DMS79 treated with DMSO at 0.1 percent for 48 hours (cell line): ENCODE measurements around the gene NXNL1.
"Not testable (repeated sequence)": the region's sequence is repeated elsewhere in the genome, so short reads cannot be mapped to it uniquely, and the experiment has no call there.

Experiments used
- DNase-seq: peaks from one replicate; lab custom pipeline; 2025; lab: John Stamatoyannopoulos, UW

The NXNL1 gene, protein sequence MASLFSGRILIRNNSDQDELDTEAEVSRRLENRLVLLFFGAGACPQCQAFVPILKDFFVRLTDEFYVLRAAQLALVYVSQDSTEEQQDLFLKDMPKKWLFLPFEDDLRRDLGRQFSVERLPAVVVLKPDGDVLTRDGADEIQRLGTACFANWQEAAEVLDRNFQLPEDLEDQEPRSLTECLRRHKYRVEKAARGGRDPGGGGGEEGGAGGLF

DNA sequence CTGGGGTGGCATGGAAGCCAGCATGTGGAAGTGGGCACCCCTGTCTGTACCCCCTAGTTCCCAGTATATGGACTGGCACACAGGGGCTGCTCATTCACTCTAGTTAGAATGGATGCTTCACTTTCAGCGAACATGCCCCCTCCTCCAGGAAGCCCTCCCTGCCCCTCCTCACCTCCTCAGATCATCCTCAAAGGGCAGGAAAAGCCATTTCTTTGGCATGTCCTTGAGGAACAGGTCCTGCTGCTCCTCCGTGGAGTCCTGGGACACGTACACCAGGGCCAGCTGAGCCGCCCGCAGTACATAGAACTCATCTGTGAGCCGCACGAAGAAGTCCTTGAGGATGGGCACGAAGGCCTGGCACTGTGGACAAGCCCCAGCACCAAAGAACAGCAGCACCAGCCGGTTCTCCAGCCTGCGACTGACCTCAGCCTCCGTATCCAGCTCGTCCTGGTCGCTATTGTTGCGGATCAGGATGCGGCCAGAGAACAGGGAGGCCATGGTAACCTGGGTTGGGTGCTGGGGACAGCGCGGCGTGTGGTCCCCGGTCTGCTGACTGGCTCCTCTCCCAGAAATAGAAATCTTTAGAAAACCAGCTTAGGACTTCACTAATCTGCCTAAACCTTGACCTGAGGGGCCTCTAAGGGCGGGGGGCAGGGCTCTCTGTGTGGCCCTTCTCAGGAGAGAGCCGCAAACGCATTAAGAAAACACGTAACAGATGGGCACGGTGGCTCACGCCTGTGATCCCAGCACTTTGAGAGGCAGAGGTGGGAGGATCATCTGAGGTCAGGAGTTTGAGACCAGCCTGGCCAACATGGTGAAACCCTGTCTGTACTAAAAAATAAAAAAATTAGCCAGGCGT is at the start of gene NXNL1:
NXNL1 (minus strand) TSS at position 555 of the 859 bp plus-strand sequence; CDS start at position 498, 57 bp downstream.
- no peak for DNase-seq

DNA sequence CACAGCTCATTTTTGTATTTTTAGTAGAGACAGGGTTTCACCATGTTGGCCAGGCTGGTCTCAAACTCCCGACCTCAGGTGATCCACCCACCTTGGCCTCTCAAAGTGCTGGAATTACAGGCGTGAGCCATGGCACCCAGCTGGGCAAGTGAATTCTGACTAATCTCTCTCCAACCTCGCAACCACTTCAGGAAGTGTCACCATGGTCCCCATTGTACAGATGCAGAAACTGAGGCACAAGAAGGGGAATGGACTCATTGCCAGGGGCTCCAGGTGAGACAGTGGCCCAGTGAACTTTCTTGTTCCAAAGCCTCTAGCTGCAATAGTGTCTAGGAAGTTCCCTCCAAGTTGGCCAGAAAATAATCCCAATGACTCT is 47.8 kb upstream of the NXNL1 start:
- DNase-seq: not testable (repeated sequence)

DNA sequence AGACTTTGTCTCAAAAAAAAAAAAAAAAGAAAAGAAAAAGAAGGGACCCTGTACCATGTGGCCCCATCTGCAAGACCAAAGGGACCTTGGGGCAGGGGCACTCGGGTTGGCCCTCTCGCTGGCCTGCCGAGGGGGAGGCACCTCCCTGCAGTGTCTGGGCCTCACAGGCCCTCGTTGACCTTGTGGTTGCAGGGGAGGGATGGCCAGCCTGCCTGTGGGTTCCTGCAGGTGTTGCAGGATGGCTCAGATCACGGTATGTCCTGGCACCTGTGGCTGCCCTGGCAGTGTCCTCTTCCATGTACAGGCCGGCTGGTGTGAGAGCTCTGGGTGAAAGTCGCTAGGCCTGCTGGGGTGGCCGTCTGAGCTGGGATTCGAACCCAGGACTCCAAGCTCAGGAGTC is 46.0 kb upstream of the NXNL1 start:
- no peak for DNase-seq

DNA sequence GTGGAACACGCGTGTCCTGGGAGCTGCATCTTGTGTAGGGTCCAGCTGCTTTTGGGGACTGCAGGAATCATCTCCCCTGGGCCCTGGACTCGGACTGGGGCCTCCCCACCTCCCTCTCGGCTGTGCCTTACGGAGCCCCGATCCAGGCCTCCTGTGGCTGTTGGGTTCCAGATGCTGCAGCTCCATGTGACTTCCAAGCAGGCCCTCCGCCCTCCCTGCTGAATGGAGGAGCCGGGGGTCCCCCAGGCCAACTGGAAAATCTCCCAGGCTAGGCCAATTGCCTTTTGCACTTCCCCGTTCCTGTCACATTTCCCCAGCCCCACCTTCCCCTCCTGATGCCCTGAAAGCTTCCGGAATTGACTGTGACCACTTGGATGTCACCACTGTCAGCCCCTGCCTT is 44.5 kb upstream of the NXNL1 start:
- DNase-seq: no peak

DNA sequence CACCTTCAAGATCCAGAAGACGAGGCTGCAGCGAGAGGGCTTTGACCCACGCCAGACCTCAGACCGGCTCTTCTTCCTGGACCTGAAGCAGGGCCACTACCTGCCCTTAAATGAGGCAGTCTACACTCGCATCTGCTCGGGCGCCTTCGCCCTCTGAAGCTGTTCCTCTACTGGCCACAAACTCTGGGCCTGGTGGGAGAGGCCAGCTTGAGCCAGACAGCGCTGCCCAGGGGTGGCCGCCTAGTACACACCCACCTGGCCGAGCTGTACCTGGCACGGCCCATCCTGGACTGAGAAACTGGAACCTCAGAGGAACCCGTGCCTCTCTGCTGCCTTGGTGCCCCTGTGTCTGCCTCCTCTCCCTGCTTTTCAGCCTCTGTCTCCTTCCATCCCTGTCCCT is 43.7 kb upstream of the NXNL1 start:
- DNase-seq: no peak

DNA sequence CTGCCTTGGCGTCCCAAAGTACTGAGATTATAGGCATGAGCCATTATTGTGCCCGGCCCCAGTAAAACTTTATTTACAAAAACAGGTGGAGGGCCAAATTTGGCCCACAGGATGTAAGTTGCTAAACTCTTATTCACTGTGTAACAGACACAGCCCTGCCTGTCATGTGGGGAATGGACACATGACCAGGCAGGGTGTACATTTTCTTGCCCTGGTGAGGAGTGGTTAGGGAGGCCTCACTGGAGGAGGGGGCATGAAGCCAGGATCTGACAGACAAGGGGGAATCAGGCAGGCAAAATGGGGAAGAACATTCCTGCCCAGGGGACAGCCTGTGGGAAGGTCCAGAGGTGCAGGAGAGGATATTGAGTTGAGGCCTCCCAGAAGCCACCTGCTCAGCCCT is 43.3 kb upstream of the NXNL1 start:
- DNase-seq: no peak

DNA sequence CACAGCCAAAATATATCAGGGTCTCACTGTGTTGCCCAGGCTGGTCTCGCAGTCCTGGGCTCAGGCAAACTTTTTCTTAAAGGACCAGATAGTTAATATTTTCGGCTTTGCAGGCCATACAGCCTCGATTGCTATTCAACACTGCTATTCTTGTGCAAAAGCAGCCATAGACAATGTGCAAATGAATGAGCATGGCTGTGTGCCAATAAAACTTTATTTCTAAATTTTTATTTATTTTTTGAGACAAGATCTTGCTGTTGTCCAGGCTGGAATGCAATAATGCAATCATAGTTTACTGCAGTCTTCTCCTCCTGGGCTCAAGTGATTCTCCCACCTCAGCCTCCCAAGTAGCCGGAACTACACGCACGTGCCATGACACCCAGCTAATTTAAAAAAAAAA is 42.5 kb upstream of the NXNL1 start:
- DNase-seq: no peak

DNA sequence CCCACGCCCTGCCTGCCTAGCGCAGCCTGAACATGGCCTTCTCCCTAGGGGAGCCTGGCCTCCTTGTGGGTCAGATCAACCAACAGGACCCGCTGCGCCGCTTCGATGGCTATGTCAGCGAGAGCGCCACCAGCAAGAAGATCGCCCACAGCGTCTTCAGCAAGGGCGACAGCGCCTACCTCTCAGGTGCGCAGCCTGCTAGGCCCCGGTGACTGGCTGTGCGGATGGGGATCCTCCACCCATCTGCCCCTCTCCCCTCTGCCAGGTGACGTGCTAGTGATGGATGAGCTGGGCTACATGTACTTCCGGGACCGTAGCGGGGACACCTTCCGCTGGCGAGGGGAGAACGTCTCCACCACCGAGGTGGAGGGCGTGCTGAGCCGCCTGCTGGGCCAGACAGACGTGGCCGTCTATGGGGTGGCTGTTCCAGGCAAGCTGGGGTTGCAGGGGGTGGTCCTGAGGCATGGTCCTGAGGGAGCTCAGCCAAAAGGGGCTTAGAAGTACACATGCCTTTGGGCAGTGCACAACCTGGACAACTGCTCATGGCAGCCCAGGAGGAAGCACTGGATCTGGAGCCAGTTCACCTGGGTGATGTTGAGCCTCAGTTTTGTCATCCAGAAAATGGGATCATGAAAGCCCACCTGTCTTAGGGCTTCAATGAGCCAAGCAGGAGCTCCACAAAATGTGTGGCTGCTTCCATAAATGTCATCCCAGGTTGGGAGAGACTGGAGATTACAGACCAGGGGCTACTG is 39.9 kb upstream of the NXNL1 start:
- DNase-seq: no peak

DNA sequence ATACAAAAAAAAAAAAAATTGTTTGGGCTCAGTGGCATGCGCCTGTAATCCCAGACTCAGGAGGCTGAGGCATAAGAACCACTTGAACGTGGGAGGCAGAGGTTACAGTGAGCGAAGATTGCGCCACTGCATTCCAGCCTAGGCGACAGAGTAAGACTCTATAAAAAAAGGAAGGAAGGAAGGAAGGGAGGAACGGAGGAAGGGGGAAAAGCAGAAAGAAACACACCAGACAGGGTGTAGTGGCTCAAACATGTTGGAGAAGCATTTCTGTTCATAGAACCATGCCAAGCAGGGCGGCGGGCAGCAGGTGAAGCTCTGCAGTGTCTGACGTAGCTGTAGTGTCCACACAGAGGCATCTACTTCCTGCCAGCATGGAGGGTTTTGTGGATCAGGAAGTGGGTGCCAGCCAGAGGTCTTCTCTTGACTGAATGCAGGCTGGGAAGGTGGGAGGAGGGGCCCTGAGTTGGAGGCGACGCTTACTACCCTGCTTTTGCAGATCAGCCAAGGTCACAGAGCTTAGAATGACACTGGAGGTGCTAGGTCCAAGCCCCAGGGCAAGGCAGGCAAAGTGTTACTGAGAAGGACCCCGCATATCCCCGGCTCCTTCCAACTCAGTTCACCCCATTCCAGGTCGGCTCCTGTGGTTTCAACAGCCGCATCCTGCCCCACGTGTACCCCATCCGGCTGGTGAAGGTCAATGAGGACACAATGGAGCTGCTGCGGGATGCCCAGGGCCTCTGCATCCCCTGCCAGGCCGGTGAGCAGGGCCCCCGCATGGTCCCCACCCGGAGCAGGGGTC is 39.1 kb upstream of the NXNL1 start:
- no peak for DNase-seq

DNA sequence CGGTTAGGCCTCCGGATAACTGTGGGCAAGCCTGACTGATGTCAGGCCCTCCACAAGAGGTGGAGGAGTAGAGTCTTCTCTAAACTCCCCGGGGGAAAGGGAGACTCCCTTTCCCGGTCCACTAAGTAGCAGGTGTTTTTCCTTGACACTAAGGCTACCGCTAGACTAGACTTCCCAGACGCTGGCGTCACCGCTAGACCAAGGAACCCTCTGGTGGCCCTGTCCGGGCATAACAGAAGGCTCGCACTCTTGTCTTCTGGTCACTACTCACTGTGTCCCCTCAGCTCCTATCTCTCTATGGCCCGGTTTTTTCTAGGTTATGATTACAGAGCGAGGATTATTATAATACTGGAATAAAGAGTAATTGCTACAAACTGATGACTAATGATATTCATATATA is 38.3 kb upstream of the NXNL1 start:
- not testable (repeated sequence) for DNase-seq

DNA sequence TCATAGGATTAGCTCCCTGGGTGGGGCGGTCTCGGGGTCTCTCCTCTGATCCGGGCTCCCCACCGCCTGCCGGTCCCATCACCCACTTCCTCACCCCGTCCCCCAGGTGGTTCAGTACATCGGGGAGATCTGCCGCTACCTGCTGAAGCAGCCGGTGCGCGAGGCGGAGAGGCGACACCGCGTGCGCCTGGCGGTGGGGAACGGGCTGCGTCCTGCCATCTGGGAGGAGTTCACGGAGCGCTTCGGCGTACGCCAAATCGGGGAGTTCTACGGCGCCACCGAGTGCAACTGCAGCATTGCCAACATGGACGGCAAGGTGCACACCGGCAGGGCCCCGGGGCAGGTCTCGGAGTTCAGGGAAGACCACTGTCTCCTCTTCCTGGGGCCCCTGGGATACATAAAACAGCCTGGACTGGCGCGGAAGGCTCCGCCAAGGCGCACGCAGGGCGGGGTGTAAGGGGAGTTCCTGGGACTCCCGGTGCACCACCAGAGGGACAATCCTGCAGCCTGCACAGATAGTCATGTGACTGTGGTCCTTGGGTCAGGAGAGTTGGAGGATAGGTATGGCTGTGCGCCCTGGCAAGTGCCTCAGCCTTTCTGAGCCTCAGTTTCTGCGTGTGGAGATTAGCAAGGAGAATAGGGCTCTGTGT is 36.5 kb upstream of the NXNL1 start:
- DNase-seq: no peak

DNA sequence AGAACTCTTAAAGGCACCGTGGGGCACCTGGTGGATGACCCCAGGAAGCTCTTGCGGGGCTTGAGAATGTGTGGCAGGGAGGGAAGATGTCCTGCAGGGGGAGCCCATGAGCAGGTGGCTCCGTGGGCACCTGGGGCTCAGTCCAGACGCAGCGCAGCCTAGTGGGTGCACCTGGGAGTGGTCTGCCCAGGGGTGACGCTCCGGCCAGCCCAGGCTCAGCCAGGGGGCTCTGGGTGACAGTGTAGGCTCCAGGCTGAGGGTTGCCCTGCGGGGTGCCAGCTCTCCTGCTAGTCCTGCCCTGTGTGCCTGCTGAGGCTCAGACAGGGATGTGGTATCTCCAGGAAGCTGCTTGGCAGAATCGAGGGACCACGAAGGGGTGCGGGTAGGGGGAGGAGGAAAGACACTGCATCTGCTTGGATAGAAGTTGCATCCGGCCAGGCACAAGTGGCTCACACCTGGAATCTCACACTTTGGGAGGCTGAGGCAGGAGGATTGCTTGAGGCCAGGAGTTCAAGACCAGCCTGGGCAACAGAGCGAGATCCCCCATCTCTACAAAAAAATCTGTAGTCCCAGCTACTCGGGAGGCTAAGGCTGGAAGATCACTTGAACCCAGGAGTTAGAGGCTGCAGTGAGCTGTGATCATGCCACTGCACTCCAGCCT is 35.7 kb upstream of the NXNL1 start:
- no peak for DNase-seq

DNA sequence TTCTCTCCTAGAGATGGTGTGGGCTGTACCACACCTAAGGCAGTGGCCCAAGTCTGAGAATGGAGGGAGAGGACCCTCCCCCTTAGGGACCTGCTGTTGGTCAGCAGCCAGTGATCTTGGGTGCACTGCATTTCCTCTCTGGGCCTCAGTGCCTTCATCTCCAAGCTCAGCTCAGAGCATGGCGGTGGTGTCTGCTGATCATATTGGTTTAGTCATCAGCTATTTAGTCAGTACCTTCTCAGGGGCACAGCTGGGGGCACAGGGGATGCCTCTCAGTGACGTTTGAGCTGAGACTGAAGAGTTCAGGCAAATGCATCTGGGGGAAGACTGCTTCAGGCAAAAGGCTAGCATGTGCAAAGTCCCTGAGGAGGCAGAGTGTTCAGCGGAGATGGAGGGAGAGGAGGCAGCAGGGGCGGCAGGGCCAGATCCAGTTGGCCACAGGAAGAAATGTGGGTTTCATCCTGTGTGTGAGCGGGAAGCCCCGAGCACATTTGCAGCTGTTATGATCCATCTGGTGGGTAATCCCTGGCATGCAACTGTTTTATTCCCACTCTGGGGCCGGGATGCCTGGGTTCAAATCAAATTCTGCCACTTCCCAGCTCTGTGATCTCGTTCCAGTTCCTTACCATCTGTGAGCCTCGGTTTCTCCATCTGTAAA is 35.0 kb upstream of the NXNL1 start:
- DNase-seq: no peak

DNA sequence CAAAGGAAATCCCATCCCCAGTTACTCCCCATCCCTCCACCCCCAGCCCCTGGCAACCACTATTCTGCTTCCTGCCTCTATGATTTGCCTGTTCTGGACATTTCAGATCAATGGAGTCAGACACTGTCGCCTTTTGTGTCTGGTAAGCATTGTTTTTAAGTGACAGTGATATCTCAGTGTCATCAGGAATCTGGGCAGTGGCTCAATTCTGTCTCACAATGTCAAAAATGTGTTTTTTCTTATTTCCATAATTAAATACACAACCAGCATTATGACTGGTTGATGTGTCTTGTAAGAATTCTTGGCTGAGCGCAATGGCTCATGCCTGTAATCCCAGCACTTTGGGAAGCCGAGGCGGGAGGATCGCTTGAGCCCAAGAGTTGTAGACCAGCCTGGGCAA is 30.6 kb upstream of the NXNL1 start:
- no peak for DNase-seq

DNA sequence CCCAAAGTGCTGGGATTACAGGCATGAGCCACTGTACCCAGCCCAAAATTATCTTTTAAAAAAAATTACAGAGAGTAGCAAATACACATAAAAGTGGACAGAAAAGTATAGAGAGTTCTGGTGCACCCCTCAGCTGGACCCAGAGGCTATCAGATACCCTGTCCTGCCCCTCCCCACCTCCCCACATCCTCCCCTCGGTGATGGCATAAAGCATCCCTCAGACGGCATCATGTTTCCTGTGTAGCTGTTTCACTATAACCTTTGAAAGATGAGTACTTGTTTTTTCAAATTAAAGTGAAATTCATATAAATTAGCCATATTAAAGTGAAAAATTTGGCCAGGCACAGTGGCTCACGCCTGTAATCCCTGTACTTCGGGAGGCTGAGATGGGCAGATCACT is 29.7 kb upstream of the NXNL1 start:
- DNase-seq: no peak

DNA sequence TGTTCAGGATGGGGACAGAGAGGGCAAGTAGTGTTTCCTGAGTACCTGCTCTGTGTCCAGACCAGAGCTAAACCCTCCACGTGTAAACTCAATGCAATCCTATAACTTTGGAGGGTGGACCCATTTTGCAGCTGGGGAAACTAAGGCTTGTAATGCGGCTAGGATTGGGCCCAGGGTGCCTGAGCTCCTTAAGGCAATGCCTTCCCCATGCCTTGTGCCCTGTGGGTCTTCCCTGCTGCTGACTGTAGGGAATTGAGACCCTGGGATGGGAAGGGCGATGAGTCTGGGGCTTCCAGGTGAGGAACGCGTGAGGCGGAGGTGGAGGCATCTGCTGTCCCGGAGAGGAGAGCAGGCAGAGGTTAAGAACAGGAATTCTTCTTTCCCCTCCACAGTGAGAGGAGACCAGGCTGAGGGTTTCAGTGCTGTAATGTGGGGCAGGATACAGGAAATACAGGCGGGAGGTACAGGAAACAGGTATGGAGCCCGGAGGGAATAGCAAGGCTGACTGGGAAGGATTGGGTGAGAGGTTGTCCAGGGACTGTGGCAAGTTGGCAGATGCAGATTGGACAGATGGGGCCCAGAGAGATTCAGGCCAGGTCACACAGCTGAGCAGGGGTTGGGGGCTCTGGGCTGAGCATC is 28.8 kb upstream of the NXNL1 start:
- no peak for DNase-seq

DNA sequence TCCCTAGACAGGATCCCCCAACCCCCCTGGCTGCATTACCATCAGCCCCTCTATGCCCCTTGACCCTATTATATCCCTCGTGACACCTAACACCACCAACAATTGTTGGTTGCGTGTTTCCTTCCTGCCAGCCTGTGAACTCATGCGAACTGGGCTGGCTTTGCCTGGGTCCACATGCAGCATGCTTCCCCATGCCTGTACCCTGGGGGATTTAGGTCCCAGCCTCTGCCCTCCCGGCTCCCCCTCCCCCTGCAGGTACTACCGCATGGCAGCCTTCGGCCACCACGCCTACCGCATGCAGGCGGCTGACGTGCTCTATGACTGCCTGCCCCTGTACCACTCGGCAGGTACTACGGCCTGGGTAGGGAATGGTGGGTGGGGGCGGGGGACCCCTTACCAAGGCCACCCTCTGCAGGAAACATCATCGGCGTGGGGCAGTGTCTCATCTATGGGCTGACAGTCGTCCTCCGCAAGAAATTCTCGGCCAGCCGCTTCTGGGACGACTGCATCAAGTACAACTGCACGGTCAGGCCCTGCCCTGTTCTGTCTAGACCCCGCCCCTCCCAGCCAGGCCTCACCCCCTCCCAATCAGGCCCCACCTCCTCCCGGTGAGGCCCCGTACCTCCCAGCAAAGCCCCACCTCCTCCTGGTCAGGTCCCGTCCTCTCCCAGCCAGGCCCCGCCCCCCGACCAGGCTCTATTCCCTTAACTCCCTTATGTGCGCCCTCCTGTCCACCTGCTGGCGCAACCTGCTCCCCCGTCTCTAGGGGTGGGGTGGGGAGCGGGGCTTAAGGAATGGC is 28.1 kb upstream of the NXNL1 start:
- no peak for DNase-seq

DNA sequence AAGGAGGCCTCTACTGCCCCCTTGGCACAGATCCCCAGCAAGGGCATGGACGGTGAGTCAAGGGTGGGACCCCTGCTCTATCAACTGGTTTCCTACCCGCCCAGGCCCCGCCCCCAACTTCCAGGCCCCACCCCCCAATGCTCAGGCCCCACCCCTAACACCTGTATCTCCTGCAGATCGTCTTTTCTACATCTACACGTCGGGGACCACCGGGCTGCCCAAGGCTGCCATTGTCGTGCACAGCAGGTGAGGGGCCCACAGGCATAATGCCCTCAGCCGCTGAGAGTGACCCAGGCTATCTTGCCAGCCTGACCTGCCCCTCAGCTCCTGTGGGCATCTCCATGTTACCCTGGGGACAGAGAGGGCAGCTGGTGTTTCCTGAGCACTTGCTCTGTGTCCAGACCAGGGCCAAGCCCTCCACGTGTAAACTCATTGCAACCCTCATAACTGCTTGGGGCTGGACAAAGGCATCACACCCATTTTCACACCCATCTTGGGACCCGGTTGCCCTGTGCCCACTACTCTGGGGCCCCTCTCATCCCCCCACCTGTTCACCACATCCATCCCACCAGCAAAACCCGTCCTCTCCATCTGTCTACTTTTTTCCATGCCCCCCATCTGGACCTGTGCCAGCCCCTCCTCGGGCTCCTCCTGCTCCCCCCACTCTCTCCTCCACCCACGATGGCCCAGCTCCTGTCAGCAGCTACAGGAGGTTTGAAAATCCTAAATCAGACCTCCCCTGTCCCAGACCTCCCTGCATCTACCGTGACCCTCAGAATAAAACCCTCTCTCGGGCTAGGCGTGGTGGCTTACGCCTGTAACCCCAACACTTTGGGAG is 26.8 kb upstream of the NXNL1 start:
- DNase-seq: no peak
